NOMO-1 treated with dmso at 0.1 percent for 144 hours (cell line): ENCODE measurements around the gene NR2C2AP.

ENCODE experiments used
- DNase-seq: peaks from one replicate; lab custom pipeline; 2025; ENCODE audit not compliant: unreplicated experiment; lab: John Stamatoyannopoulos, UW

The NR2C2AP gene

GRCh38 chr19:19215792-19216191 lies 12.6 kb upstream of the NR2C2AP start:
- DNase-seq = no peak

- DNase-seq = no peak
These were observed 11.7 kb upstream of the NR2C2AP start for GRCh38 chr19:19214892-19215291.

- no peak for DNase-seq
These were observed 10.9 kb upstream of the NR2C2AP start for GRCh38 chr19:19214159-19214490.

- DNase-seq = no peak
These were observed 10.4 kb upstream of the NR2C2AP start for GRCh38 chr19:19213426-19214158.

- DNase-seq = no peak
These were observed 9.7 kb upstream of the NR2C2AP start for GRCh38 chr19:19212916-19213315.

GRCh38 chr19:19211499-19212420 lies 8.5 kb upstream of the NR2C2AP start, which contains the start of gene NCAN:
Gene NCAN, plus strand, starts transcription at chr19:19211958. Its CDS starts 4,996 bp downstream, at chr19:19216954.
- no peak for DNase-seq

GRCh38 chr19:19209372-19209771 lies 6.2 kb upstream of the NR2C2AP start:
- no peak for DNase-seq

- no peak for DNase-seq
These were observed 4.7 kb upstream of the NR2C2AP start for GRCh38 chr19:19207637-19208572.

- DNase-seq = no peak
These were observed 3.7 kb upstream of the NR2C2AP start for GRCh38 chr19:19206938-19207337.

GRCh38 chr19:19205416-19206410 lies 2.5 kb upstream of the NR2C2AP start:
- no peak for DNase-seq

- no peak for DNase-seq
These were observed 967 bp upstream of the NR2C2AP start for GRCh38 chr19:19204181-19204580.

GRCh38 chr19:19202707-19203011 lies 555 bp downstream of the NR2C2AP start:
- DNase-seq = no peak

GRCh38 chr19:19201697-19202630 lies 1.2 kb downstream of the NR2C2AP start:
- no peak for DNase-seq

GRCh38 chr19:19193926-19194325 lies 9.3 kb downstream of the NR2C2AP start:
- DNase-seq = no peak

- no peak for DNase-seq
These were observed 10.2 kb downstream of the NR2C2AP start for GRCh38 chr19:19192910-19193423.

GRCh38 chr19:19192078-19192882 lies 10.9 kb downstream of the NR2C2AP start, which contains the start of the genes BORCS8 and RFXANK:
Gene BORCS8, minus strand, starts transcription at chr19:19192152. Its CDS starts 35 bp downstream, at chr19:19192117.
Gene RFXANK, plus strand, starts transcription at chr19:19192258. Its CDS starts 1,689 bp downstream, at chr19:19193947.
- peak; percentile 95 for DNase-seq

- no peak for DNase-seq
These were observed 11.5 kb downstream of the NR2C2AP start for GRCh38 chr19:19191768-19192077.

- DNase-seq = no peak
These were observed 16.5 kb downstream of the NR2C2AP start for GRCh38 chr19:19186742-19187141.
